LoVo (cell line): ENCODE data around the gene TPSG1.
"Not testable (repeated sequence)": the region's sequence is repeated elsewhere in the genome, so short reads cannot be mapped to it uniquely, and the experiment has no call there.

Experiments
- DNase-seq: peaks from one replicate; pipeline ENCODE4 v3.0.0-alpha.2; 2016; ENCODE audit warnings: low spot score

The TPSG1 gene

DNA sequence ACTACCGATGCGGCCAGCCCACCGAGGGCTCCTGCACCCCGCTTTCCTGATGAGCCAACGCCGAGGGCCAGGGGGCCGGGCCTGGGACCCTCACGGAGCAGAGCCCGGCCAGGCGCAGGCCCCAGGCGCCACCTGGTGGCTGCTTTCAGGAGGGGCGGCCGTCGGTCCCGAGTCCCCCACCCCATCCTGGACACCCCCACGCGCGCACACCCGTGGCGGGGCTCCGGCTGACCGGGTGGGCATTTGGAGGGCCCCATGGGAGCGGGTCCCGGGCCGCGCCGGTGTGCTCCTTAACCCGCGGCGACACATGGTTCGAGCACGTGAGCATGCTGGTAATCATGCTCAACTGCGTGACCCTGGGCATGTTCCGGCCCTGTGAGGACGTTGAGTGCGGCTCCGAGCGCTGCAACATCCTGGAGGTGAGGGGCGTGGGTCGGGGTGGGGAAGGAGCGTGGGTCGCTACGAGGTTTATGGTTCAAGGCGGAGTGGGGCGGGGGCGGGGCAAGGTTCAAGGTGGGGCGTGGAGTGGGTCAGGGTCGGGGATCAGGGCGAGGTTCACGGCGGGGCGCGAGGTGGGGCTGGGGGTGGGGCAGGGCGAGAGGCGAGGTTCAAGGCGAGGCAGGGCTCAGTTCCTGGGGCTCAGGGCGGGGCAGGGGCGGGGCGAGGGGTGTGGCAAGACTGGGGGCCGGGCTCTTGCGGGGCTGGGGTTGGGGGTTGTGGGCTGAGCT is 30.2 kb downstream of the TPSG1 start:
- DNase-seq, result no peak

GRCh38 chr16:1193825-1194581 is 31.1 kb downstream of the TPSG1 start:
- no peak for DNase-seq

DNA sequence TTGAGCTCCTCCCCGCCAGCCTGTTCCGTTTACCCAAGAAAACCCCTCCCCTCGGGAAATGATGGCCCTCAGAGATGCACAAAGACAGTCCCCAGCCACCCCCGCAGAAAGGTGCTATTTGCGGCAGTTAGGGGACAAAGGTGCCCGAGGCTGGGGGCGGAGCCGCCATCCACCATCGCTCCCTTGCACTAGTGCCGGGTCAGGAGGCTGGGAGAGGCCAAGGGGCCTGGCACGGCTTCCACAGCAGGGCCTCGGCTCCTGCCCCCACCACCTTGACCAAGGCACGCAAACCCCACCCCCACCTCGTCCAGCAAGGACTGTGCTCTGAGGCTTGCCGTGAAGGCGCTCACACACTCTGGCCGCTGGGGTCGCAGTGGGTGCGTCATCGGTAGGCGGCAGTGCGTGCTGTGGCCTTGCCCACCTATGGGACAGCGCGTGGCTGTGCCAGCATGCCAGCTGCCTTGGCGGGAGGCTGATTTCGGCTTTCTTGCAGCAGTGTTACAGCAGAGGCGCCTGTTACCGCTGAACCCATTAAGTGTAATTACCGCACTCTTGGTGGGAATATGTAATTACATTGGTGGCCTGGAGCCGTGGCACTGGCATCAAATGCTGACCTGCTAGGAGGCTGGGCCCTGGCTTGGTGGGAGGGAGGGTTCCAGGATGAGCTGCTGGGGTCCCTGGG is 31.8 kb downstream of the TPSG1 start:
- DNase-seq, result peak; percentile 27

- no peak for DNase-seq
Observed at GRCh38 chr16:1192384-1193073, 32.5 kb downstream of the TPSG1 start.

DNA sequence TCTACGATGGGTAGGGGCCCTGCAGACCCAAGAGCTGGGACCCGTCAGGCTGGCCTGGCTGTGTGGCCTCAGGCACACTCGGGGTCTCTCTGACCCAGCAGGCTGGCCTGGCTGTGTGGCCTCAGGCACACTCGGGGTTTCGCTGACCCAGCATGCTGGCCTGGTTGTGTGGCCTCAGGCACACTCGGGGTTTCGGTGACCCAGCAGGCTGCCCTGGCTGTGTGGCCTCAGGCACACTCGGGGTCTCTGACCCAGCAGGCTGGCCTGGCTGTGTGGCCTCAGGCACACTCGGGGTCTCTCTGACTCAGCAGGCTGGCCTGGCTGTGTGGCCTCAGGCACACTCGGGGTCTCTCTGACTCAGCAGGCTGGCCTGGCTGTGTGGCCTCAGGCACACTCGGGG is 34.3 kb downstream of the TPSG1 start:
- DNase-seq, result not testable (repeated sequence)

DNA sequence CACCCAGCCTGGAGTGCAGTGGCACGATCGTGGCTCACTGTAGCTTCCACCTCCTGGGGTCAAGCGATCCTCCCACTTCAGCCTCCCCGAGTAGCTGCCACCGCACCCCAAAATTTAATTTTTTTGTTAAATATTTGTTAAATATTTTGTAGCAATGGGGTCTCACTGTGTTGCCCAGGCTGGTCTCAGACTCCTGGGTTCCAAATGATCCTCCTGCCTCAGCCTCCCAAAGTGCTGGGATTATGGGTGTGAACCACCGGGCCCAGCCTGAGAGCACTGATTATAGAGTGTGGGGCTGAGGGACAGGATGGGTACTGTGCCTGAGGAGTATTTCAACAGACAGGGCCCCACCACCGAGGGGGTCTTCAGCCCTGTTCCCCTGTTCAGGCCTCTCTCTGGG is 35.6 kb downstream of the TPSG1 start:
- DNase-seq, result no peak

- DNase-seq, result peak; percentile 51
Observed at GRCh38 chr16:1188432-1189189, 36.5 kb downstream of the TPSG1 start.

GRCh38 chr16:1185460-1186207 is 39.4 kb downstream of the TPSG1 start:
- DNase-seq, result not testable (repeated sequence)

DNA sequence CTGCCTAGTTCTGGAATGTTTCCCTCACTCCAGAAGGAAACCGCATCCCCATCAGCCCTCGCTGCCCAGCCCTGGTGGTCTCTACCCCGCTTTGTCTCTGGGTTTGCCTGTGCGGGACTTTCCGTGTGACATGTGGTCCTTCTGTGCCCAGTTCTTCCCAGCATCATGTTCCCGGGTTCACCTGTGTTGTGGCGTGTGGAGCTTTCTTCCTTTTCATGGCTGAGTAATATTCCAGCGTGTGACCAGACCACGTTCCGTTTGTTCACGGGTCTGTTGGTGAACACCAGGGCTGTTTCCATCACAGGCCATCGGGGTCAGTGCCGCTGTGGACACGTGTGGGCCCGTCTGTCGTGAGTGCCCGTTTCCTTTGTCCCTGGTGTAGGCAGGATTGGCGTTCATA is 40.1 kb downstream of the TPSG1 start:
- no peak for DNase-seq

GRCh38 chr16:1184156-1184868 is 40.8 kb downstream of the TPSG1 start:
- DNase-seq, result no peak

- DNase-seq, result no peak
Observed at GRCh38 chr16:1182950-1183907, 41.8 kb downstream of the TPSG1 start.

DNA sequence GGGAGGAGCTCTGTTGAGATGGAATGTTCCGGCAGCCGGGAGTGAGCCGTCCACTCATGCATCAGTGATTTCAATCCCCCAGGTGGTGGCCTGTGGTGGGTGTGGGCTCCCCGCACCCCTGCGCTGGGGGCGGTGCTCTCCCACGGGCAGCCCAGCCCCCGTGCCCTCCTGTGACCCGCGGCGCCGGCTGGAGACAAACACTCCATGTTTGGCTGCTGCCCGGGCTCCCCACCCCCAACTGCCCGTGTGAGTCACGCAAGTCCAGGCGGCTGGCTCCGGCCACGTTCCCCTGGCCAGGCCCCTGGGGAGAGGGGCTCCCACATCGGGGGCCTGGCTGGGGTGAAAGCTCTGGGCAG is 42.8 kb downstream of the TPSG1 start:
- peak; percentile 19 for DNase-seq

DNA sequence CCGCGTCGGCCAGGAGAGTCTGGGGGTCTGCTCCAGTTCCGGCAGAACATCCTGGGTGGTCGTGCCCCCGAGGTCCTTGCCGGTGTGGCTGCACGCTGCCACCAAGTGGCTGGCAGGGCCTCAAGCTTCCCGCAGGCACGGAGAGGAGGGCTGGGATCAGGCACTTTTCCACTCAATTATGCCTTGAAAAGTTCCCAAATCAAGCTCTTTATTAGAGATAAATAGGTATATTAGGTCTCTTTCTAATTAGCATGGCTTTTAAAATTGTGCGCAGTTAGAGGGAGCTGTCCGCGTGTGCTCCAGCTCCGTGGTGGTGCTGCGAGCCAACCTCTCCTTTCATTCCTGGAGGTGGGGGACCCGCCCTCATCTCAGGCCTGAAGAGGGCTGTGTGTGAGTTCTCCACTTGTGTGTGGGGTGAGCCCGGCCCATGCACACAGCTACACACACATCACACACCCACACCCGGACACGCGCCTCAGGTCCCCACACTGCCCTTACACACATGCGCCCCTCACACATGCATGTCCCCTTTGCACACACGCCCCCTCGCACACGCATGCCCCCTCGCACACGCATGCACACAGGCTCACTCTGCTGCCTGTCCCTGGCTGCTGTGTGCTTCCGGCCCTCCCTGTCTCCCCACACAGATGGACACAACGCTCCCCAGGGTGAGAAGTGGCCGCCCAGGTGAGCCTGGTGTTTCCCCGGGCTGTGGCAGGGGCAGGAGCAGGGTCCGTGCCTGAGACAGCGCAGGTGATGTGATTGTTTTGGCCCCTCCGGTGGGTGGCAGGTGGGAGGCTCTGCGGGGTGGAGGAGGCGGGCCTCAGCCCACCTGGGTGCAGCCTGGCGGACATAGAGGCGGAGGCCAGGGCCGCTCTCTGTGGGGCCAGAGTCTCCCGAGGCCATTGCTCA is 43.4 kb downstream of the TPSG1 start:
- DNase-seq, result no peak

DNA sequence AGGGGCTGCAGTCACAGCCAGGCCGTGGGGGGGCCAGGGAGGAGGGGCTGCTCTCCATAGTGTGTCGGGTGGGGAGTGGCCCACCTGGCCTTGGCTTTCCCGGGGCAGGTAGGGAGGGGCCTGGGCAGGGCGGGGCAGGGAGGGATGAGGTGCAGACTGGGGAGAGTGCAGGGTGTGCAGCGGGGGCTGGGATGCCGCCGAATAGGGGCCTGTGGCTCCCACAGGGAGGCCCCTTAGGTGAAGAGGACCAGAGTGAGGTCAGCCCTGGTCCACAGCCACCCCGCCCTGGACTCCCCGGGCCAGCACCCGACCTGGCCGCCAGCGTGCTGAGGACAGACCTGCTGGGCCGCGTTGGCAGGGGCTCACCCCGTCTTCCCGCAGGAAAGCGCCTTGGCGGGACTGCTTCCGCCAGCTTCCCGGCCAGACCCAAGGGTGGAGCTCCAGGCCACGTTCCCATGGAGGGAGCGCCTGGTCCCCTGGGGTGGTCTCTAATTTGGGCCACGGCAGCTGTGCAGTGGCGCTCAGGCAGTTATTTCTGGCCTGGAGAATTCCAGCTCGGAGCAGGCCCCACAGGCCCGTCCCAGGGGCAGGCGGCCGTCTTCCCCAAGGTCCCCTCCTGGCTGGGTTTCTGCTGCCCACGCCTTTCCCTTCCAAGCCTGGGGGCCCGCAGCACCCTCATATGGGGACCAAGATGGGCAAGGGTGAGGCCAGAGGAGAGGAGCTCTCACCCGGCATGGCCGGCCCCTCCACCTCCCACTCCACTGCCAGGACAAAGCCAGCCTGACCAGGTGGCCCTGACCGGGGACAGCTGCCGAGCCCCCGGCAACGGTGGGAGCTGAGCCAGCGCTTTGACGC is 44.3 kb downstream of the TPSG1 start:
- no peak for DNase-seq

- DNase-seq, result no peak
Observed at GRCh38 chr16:1178295-1178910, 46.7 kb downstream of the TPSG1 start.

- DNase-seq, result no peak
Observed at GRCh38 chr16:1177750-1178149, 47.3 kb downstream of the TPSG1 start.

DNA sequence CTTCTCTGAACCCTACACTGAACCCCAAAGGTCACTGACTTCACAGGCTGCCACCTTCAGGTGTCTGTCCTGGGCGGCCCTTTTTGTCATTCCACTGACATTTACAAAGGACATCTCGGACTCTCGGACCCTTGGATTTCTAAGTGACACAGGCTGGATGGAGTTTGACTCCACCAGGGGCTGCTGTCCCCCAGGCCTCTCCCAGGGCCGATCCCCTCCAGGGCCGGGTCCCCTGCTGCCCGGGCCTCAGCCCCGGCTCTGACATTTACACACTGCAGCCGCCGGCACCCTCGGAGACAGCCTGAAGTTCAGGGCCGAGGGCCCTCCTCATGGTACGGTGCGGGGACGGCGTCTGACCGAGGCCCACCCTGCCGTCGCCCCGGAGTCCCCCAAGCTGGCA is 48.0 kb downstream of the TPSG1 start:
- DNase-seq, result no peak
